Measurements from ENCODE around the gene CD72. TPM values are rescaled to one million over a fixed set of nuclear protein-coding genes. Genes with fewer than 3 reads are reported as not detected.
"Not testable (repeated sequence)": the region's sequence is repeated elsewhere in the genome, so short reads cannot be mapped to it uniquely, and the experiment has no call there.

The CD72 gene
- total RNA-seq, 1 experiment from 2014 or later: not detected

DNA sequence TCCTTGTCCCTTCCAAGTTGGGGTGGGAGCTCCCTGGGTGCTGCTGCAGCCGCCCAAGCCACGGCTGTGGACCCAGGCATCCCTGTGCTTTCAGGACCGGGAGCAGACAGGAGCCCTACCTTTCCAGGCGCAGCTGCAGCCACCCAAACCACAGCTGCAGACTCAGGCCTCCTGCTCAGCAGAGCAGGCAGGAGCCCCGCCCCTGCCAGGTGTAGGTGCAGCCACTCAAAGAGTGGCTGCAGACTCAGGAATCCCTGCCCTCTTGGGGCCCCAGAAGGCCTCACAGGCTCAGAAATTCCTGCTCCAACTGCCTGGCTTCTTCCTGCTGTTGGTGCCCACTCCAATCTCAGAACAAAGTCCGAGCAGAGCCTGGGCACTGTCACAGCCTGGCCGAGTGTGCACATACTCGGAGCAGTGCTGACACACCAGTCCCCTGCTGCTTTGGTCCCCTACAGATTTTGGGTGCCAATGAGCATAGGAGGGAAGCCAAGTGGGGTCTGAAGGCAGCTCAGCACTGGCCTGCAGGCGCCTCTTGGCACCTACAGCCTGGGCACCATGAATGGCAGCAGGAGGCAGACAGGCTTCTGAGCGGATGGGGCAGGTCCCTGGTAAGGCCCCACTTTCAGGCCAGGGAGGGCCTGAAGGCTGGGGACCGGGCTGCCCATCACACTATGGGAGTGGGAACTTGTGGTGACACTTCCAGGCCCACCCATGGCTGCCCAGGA is 19.2 kb downstream of the CD72 start:
- no peak for DNase-seq (ENCODE audit: low spot score)

DNA sequence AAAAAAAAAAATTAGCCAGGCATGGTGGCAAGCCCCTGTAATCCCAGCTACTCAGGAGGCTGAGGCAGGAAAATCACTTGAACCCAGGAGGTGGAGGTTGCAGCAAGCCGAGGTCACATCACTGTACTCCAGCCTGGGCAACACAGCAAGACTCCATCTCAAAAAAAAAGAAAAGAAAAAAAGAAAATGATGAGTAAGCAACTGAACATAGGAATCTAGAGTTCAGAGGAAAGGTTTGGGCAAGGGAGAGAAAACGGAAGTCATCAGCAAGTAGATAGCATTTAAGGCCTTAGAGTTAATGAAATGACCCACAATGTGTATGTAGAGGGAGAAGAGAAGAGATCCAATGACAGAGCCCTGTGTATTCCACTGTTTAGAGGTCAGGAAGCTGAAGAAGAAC is 21.3 kb downstream of the CD72 start:
- DNase-seq (ENCODE audit: low spot score): not testable (repeated sequence)

DNA sequence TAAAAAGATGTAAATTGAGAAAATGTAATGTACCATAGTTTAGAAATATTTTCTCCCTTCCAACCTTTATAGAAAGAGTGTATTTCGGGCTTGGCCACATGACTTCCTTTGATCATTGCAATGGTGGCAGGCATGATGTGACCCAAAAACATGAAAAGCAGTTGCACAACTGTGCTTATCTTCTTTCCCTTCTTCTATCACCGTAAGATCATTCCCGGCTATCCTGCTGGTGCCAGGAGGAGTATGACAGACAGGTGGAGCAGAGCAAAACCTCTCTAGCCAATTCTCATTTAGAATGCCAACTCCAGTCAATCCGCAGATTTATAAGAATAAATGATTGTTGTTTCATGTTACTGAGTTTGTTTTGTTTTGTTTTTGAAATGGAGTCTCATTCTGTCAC is 23.7 kb downstream of the CD72 start:
- DNase-seq (ENCODE audit: low spot score): no peak

GRCh38 chr9:35593581-35593980 is 24.6 kb downstream of the CD72 start:
- DNase-seq (ENCODE audit: low spot score): no peak

DNA sequence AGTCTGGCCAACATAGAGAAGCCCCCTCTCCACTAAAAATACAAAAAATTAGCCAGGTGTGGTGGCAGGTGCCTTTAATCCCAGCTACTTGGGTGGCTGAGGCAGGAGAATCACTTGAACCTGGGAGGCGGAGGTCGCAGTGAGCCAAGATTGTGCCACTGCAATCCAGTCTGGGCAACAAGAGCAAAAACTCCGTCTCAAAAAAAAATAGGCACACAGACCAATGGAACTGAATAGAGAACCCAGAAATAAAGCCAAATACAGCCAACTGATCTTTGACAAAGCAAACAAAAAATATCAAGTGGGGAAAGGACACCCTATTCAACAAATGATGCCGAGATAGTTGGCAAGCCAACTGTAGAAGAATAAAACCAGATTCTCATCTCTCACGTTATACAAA is 29.7 kb downstream of the CD72 start:
- not testable (repeated sequence) for DNase-seq (ENCODE audit: low spot score)

DNA sequence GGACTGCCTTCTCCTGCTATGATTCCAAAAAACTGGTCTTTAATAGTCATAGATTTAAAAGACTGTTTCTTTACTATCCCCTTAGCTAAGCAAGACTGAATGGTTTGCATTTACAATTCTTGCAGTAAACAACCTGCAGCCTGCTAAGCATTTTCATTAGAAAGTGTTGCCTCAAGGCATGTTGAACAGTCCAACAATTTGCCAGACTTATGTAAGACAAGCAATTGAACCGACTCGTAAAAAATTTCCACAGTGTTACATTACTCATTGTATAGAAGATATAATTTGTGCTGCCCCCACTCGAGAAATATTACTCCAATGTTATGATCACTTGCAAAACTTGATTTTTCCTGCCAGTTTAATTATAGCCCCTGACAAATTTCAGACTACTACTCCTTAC is 33.5 kb downstream of the CD72 start:
- DNase-seq (ENCODE audit: low spot score): not testable (repeated sequence)

GRCh38 chr9:35583521-35583920 is 34.7 kb downstream of the CD72 start:
- DNase-seq (ENCODE audit: low spot score): not testable (repeated sequence)

DNA sequence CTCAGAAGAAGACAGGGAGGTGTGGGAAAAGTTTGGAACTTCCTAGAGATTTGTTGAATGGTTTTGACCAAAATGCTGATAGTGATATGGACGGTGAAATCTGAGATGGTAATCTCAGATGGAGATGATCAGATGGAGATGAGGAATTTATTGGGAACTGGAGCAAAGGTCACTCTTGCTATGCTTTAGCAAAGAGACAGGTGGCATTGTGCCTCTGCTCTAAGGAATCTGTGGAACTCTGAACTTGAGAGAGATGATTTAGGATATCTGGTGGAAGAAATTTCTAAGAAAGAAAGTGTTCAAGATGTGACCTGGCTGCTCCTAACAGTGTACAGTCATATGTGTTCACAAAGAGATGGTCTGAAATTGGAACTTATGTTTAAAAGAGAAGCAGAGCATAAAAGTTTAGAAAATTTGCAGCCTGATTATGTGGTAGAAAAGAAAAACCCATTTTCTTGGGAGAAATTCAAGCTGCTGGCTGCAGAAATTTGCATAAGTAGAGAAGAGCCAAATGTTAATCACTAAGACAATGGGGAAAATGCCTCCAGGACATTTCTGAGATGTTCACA is 38.5 kb downstream of the CD72 start:
- not testable (repeated sequence) for DNase-seq (ENCODE audit: low spot score)

DNA sequence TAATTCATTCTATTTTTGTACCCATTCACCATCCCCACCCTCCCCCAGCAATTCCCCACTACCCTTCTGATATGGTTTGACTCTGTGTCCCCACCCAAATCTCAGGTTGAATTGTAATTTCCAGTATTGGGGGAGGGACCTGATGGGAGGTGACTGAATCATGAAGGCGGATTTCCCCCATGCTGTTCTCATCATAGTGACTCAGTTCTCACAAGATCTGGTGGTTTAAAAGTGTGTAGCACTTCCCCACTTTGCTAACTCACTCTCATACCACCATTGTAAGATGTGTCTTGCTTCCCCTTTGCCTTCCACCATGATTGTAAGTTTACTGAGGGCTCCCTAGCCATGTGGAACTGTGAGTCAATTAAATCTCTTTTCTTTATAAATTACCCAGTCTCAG is 39.1 kb downstream of the CD72 start:
- DNase-seq (ENCODE audit: low spot score): no peak

DNA sequence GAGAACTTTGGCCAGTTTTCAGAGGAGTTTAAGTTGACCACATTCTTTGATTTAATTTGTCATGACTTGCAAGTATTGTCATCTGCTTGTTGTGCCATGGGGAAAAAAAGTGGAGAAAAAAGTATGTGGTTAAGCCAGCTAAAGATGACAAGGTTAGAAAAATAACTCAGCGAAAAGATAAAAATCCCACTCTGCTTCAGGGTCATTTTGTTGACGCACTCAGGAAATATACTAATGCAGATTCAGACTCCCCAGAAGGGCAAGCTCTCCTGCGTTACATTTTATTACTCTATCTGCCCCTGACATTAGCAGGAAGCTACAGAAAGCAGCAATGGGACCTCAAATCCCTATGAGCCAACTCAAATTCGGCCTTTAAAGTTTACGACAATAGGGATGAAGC is 40.7 kb downstream of the CD72 start:
- DNase-seq (ENCODE audit: low spot score): no peak

- DNase-seq (ENCODE audit: low spot score): no peak
Observed at GRCh38 chr9:35575478-35575877, 42.7 kb downstream of the CD72 start.

GRCh38 chr9:35574578-35575122 is 43.6 kb downstream of the CD72 start:
- no peak for DNase-seq (ENCODE audit: low spot score)

DNA sequence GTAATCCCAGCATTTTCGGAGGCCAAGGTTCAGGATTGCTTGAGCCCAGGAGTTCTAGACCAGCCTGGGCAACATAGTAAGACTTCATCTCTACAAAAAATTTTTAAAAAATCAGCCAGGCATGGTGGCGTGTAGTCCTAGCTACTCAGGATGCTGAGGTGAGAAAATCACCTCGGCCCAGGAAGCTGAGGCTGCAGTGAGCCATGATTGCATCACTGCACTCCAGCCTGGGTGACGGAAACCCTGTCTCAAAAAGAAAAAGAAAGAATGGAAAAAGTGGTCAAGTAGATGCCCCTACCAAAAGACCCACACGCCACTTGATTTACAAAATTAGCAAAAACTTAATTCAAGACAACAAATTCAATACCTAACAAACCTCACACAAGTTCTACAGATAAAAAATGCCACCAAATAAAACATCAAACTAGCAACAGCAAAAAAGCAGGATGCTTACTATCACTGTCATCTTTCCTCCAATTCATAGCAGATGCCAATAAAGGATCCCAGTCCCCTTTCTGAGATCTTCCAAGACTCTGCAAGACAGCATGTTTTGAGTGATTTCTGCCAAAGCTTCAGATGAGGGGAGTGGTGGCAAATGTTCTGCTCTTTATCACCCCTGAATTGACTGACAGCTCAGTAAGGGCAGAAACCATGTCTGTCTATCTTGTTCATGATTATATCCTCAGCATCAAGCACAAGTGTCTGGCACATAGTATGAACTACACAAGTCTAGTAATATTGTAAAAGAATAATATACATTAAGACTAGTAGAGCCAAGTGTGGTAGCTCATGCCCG is 47.3 kb downstream of the CD72 start:
- no peak for DNase-seq (ENCODE audit: low spot score)

GRCh38 chr9:35569206-35569605 is 49.0 kb downstream of the CD72 start:
- DNase-seq (ENCODE audit: low spot score): no peak

DNA sequence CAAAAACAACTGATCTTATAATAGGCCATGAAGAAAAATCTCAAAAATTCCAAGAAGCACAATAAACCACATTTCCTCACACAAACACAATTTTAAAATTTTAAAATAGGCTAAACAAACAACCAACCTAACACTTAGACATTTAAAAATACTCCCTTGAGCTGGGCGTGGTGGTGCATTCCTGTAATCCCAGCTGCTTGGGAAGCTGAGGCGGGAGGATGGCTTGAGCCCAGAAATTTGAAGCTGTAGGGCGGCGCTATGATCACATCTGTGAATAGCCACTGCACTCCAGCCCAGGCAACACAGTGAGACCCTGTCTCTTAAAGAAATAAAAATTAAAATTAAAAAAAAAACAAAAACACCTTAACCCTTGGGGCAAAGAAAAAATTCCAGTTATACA is 50.0 kb downstream of the CD72 start:
- no peak for DNase-seq (ENCODE audit: low spot score)

DNA sequence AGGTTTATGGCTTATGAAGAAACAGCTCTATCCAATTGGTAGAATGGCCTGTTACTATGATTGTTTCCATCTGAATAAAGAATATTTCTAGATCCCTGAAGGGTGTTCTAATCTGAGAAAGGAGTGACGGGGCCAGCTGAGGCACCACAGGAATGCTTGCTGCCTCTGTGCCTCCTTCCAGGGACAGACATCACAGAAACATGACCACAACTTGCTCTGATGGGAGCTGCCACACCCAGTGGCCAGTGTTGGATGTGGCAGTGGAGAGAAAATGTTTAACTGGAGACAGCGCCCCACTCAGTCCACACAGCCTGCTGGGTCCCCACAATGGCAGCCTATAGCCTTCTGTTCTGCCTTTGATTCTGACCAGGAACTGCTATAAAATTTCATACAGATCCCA is 51.8 kb downstream of the CD72 start:
- no peak for DNase-seq (ENCODE audit: low spot score)

GRCh38 chr9:35564658-35565061 is 53.6 kb downstream of the CD72 start:
- DNase-seq (ENCODE audit: low spot score): no peak

DNA sequence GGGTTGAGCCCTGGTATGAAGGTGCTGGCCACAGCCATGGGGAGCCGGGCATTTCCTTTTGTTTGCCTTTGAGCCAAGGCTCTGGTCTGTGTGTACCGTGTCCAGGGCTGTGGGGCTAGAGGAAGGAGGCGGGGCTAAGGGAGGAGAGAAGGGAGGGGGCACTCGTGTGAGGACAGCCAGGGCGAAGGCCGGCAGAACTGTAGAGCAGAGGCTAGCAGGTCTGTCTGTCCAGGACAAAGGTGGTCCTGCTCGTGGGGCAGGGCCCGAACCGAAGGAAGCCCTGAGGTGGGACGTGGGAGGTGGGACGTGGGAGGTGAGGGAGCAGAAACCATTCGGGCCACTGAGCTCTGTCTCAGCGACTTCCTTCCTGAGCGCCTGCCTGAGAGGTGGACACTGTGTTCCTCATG is 54.4 kb downstream of the CD72 start:
- no peak for DNase-seq (ENCODE audit: low spot score)

- DNase-seq (ENCODE audit: low spot score): no peak
Observed at GRCh38 chr9:35562895-35563780, 55.1 kb downstream of the CD72 start.

GRCh38 chr9:35561468-35562261 is 56.5 kb downstream of the CD72 start:
- no peak for DNase-seq (ENCODE audit: low spot score)

Measured in HT-29 (cell line).